GM21526 (cell line): ENCODE results near the gene NEURL1B.
"Not testable (repeated sequence)": the region's sequence is repeated elsewhere in the genome, so short reads cannot be mapped to it uniquely, and the experiment has no call there.

Source experiments
- ATAC-seq: cut with Tn5 transposase; IDR thresholded peaks from one replicate; pipeline ENCODE4 v1.9.1; 2021; ENCODE audit warnings: moderate library complexity; ENCODE audit not compliant: unreplicated experiment, low FRiP score

The NEURL1B gene

DNA sequence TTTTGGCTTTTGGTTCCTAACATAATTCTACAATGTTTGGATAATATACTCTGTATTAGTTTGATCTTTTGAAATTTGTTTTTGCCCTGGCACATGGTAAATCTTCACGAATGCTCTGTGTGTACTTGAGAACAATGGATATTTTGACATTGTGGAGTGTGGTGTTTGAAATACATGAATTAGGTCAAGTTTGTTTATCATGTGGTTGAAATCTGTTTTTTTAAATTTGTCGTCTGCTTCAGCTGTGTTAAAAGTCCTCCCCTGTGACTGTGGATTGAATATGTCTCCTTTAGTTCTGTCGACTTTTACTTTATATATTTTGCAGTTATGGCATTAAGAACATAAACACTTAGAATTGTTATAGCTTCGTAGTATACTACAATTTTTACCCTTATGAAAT is 69.6 kb downstream of the NEURL1B start:
- no peak for ATAC-seq

DNA sequence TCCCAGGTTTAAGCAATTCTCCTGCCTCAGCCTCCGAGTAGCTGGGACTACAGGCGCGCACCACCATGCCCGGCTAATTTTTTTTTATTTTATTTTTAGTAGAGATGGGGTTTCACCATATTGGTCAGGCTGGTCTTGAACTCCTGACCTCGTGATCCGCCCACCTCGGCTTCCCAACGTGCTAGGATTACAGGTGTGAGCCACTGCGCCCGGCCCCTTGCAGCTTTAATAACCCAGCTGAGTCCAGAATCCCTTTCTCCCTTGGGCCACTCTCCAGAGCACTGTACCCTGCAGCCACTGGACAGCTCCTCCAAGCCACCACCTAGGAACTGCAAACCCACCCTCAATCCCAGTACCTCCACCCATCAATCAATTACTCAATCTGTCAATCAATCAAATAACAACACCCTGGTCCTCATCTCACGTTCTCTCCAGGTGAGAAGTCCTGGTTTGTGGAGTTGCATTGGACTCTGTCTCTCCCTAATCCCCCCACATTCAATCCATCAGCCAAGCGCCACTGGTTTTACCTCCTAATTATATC is 70.3 kb downstream of the NEURL1B start:
- ATAC-seq: not testable (repeated sequence)

DNA sequence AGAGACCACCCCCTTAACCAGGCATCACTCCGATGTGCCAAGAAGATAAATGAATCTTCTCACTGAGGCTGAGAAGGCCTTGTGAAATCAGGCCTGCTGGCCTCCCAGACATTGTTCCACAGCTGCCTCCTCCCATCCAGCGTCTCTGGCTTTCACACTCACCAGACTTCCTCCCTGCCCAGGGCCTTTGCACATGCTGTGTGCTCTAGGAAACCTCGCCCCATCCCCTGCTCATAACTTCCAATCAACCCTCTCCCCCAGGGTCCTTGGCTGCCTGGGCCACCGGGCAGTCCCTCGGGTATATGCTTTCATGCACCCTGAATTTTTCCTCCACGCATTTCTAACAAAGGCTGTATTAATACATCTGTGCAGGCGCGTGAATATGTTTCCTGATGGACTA is 71.5 kb downstream of the NEURL1B start:
- ATAC-seq: no peak

DNA sequence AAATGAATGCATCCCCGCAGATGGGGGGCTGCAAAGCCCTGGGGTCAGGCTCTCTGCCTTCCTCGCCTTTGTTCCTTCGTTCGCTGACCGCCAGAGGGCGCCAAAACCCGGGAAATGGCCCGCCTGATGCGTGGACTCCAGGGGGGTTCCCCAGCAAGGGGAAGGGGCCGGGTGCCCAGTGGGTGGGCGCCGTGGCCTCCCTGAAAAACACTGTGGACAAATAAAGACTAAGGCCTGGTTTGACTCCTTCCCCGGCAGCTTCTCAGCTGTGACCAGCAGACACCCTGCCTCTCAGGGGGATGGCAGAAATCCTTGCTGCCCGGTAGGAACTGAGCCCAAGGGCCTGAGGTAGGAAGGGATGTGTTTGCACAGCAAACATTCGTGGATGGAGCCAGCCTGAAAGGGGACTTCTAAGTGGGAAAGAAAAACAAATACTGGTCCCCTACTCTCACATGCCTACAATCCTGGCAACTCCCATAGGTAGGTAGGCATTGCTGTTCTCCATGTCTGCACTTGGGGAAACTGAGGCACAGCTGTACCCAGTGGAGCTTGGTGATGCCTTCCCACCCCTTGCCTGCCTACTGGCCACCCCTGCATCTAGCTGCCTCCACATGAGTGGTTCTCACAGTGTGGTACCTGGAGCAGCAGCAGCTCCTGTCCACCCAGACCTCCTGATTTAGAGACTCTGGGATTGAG is 72.2 kb downstream of the NEURL1B start:
- no peak for ATAC-seq

DNA sequence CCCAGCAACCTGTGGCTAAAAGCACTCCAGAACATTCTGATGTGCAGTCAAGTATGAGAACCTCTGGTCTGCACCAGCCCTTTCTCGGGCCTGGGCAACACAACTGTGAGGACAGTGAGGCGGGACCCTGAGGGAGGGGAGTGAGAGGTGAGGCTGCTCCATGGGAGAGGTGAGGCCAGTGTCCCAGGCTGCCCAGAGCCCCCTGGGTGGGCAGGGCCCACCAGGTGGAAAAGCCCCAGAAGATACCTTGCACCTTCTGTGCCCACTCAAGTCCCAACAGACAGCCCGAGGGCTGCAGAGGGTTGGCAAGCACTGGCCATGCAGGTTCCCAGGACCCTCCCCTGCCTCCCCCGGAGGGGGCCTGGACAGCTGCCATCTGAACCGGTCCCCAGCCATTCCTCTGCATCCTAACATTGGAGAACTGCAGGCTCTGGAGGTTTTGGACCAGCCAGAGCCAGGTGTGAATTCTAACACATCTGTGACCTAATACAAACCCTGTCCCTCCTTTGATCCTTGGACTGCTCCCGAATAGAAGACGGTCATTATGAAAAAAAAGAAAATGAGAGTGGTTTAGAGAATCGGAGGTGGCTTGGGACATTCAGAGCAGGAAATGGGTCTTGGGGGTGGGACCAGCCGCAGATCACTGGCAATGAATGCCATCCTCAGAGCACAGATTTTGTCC is 72.9 kb downstream of the NEURL1B start:
- no peak for ATAC-seq

DNA sequence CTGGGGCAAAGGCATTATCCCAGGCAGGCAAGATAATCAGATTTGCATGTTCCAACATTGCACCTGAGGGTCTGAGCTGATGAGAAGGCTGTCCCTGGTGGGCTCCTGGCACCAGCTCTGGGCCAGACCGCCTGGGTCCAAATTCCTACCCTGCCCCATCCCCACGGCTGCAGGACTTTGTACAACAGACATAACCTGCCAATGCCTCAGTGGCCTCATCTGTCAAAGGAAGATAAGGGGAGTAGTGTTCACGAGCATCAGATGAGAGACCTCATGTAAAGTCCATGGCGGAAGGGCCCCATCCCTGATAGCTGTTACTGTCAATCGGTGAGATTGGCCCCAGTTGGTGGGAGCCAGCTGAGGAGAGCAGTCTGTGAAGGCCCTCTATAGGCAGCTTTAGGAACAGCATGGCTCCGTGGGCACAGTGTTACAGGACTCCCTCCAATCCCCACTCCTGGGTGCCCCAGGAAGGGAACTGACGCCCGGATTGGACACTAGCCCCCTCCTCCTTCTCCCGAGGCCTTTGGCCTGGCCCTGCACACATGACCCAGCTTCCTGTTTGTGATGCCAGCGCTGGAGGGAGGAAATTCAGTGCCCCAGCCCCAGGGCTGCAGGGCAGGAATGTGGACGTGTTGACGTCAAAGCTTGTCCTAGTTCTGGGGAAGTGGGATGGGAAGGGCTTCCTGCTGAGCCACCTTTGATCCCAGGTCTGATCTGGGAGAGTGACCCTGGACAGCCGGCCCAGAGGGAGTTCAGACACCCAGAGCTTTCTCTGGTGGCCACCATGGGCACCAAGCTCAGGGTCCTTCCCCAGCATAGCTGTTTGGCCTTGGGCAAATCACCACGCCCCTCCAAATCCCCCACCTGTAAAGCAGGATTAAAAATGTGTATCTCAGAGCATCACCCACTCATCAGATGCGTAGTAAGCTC is 73.7 kb downstream of the NEURL1B start:
- ATAC-seq: peak; percentile 57

DNA sequence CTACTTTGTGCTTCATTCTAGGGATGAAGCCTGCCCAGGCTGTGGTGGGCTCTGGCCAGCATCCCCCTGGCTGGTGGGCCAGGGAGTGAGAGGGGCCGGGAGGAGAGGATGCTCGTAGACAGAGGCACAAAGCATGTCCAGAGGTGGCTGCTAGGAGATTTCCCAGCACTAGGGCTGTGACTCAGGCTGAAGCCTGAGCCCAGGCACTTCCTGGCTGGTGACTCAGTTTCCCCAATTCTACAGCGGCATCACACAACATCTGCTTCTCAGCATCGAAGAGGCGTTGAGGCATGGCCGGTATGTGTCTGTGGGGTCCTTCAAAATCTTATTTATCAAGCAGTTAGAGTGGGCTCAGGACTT is 74.3 kb downstream of the NEURL1B start:
- no peak for ATAC-seq

DNA sequence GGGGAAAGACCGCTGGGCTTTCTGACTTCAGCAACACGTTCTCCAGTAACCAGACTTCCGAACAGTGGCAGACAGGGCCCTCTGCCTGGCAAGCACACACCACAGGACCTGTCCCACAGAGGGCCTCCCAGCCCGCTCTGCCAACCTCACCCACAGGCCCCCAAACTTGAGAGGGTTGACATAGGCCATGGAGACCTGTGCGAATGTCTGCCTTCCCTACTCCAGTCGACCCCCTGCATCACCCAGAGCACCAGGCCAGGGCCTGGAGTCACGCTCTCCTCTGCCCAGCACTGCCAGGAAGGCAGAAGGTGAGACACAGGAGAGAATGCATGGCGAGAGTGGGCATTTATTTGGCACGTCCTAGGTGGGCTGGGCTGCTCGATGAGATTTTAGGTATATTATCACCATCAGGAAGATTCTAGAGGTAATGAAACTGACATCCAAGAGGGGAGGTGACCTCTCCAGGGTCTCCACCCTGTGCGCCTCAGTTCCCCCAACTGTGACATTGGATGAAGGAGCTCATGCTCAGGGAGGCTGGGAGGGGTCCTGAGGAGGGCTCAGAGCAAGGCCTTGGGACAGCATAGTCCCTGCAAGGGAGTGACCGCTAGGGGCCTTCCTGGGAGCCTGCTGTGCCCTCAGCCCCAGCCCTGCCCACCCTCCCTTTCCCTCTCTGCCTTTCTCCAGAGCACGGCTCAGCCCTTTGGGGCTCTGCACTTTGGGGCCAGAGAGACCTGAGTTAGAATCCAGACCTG is 75.0 kb downstream of the NEURL1B start:
- ATAC-seq: no peak

DNA sequence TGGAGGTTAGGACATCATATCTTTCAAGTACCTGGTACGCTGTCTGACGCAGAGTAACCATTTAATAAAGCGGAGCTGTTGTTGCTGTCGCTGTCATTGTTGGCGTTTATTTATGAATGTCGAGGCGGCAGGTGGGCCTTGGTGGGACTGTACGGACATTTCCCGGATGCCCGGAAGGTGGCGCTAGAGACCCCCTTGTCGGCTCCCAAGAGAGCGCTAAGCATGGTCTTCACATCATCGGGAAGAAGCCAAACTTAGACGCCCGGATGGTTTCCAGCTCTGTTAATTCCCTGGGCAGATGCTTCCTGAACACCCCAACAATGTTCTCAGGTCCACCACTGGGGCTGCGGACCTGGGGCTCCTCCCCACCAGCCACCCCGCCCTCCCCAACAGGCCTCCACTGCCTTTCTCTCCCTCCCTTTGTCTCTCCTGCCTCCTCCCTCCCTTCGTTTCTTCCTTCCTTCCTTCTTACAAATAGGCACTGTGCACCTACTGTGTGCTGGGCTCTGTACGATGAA is 75.8 kb downstream of the NEURL1B start:
- no peak for ATAC-seq

DNA sequence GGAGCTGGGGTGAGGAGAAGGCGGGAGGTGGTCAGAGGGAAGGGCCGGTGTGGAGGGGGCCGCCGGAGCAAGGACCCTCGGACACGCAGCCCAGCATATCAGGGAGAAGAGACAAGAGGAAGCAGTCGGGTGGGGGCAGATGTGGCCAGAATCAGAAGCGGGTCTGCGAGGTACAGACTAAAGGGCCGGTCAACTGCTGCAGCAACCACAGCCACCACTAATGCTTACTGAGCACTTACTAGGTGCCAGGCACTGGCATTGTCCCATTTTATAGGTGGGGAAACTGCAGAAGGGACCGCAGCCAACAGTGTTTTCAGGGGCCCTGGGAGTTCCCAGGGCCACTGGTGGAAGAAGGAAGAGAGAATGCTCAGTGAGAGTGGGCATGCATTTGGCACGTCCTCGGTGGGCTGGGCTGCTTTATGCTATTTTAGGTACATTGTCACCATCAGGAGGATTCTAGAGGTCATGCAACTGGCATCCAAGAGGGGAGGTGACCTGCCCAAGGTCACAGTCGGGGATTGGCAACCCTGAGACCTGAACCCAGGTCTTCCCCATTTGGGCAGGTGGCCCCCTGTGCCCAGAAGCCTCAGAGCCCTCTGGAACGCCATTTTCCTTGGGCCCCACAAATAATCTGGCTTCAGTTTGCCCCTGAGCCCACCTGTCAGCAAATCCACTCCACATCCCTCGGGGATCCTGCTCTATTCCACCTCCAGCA is 76.6 kb downstream of the NEURL1B start:
- no peak for ATAC-seq

DNA sequence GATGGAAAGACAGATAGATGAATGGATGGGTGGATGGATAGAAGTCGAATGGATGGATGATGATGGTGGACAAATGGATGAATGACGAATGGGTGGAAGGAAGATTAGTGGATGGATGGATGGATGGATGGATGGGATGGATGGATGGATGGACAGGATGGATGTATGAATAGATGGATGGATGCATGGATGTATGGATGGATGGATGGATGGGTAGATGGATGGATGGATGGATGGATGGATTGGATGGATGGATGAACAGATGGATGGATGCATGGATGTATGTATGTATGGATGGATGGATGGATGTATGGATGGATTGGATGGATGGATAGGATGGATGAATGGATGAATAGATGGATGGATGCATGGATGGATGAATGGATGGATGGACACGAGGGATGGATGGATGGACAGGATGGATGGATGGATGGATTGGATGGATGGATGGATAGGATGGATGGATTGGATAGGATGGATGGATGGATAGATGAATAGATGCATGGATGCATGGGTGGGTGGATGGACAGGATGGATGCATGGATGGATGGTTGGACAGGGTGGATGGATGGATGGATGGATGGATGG is 77.6 kb downstream of the NEURL1B start:
- no peak for ATAC-seq

DNA sequence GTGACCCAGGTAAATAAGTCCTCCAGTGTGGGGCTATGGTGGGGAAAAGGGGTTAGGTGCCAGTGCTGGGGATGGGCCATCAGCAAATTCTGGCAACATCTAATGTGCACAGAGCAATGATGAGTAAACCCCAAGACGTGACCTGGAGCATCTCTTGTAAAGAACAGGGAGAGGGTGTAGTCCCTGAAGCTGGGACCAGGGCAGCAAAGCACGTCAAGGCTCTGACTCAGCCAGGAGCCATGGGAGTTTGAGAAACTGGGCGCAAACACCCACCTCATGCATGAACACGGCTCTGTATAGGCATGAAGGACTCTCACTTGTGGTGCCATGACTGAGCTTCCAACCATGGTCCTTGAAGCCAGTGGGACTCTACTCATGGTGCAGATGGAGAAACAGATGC is 78.1 kb downstream of the NEURL1B start:
- ATAC-seq: no peak

DNA sequence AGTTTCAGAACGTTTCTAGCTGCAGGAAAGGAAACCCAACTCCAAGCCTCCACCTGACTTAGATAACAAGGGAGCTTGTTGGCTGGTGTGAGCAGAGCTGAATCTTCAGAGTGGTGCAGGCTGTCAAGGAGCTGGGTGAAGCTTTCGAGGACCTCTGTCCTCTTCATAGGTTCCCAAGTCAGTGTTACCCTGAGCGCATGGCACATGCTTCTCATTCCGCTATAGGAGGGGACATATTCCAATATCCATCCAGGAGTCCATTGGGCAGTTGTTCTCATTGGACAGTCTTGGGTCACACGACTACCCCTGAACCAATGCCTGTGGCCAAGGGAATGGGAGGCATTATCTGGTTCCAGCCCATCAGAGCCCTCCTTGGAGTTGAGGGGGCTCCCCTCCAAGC is 79.6 kb downstream of the NEURL1B start:
- no peak for ATAC-seq

DNA sequence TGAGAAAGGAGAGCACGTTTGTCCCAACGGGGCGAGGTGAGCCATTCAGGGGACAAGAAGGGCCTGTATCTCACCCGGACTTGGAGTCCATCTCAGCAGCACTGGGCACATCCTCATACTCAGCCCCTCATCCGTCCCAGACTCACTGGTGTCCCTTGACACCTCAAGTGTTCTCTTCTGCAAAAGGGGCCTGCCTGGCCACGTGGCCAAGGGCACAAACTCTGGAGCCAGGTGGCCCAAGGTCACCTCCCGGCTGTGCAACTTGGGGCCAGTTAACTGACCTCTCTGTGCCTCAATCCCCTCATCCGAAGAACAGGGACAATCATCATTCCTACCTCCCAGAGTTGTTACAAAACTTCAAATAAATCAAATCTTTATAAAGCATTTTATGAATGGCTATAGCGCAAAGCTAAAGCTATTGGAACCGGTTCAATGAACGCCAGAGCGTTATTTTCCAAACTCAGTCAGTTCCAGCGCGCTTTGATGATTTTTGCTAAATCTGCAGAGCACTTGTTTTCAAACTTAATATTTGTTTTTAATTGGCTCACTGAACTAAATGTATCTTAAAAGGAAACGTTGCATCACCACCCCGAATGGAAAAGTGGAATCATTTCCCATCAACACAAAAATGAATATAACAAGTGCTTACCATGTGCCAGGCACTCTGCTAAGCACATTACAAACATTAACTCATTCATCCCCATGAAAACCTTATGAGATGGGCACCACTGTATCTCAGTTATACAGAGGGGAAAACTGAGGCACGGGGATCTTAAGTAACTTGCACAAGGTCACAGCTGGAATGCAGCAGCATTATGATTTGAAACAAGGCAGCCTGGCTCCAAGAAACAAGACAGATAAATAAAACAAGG is 80.6 kb downstream of the NEURL1B start:
- no peak for ATAC-seq

DNA sequence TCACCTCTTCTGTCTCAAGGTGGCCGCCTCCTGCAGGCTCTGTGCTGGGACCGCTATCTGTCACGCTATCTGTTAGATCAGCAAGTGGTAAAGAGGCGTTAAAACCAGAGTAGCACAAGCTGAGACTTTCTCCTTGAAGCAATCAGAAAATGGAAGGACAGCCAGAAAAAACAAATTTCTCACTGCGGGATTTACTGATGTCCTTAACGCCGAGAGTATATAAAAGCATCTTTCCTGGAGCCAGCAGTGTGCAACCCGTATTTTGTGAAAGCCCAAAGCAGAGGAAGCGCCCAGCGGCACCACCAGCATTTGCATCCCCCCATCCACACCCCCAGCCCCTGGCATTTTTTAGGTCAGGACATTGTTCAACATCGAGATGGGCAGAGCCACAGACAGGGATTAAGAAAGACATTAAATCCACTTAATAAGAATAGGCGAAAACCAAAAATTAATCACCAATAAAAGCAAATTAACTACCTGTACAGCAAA is 81.3 kb downstream of the NEURL1B start:
- ATAC-seq: no peak

DNA sequence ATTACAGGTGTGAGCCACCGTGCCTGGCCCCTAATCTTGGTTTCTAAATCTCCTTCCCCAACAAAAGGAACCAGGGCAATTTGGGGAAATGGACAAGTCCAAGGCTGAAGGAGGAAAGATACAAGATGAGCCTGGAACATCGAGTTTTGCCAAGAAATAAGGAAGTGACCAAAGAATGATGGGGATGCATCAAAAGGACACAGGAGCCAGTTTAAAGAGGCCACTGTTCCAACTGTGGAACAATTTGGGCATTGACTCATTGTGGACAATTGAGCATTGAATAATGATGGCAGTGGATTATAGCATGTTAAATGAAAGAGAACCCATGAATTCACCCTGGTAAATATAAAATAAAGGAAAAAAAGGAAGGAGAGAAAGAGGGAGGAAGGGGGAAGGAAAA is 82.4 kb downstream of the NEURL1B start:
- ATAC-seq: no peak

DNA sequence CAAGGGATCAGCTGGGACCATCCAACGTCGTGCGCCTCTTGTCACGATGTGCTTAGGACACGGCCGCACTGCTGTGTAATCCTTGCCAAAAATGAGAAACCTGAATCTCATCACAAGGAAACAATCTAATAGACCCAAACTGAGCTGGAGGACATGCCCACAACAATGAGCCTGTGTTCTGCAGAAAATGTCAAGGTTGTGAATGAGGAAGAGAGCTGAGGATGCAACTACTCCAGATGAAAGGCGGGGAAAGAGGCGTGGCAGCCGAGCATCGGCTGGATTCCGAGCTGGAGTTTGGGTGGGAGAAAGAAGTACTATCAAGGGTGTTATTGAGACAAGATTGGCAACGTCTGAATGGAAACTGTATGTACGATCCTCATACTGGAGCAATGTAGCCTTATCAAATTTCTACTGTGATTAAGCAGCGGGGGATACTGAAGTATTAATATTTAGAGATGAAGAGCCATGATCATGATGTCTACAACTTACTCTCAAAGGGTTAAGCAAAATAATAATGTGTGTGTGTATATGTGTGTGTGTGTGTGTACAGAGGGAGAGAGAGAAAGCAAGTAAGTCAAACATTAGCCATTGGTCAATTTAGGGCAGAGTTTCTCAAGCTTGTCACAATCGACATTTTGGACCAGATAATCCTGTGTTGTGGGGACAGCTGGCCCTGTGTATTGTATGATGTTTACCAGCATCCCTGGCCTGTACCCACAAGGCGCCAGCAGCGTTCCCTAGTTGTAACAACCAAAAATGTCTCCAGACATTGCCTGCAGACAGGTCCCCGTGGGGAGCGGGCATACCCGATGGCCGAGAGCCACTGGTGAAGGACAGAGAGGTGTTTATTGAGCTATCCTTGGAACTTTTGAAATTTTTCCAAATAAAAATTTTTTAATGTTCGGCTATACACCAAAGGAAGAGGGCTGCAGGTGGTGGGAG is 83.5 kb downstream of the NEURL1B start:
- ATAC-seq: no peak
